D341Med (cell line): Measurements from ENCODE around the gene CHST5.
"Not testable (repeated sequence)": the region's sequence is repeated elsewhere in the genome, so short reads cannot be mapped to it uniquely, and the experiment has no call there.

Experiments
- DNase-seq: peaks from one replicate; pipeline ENCODE4 v3.0.0; 2012; ENCODE audit warnings: low spot score

The CHST5 gene

GRCh38 chr16:75506107-75506506 is 29.8 kb downstream of the CHST5 start:
- no peak for DNase-seq

- DNase-seq = no peak
These were observed 32.1 kb downstream of the CHST5 start for GRCh38 chr16:75503801-75504200.

- no peak for DNase-seq
These were observed 32.8 kb downstream of the CHST5 start for GRCh38 chr16:75502916-75503605.

- not testable (repeated sequence) for DNase-seq
These were observed 34.1 kb downstream of the CHST5 start for GRCh38 chr16:75501820-75502219.

GRCh38 chr16:75501359-75501758 is 34.5 kb downstream of the CHST5 start:
- DNase-seq = no peak

GRCh38 chr16:75498605-75499322 is 37.1 kb downstream of the CHST5 start:
- not testable (repeated sequence) for DNase-seq

GRCh38 chr16:75497558-75497957 is 38.4 kb downstream of the CHST5 start:
- no peak for DNase-seq

GRCh38 chr16:75495076-75495674 is 40.7 kb downstream of the CHST5 start, which contains the start of gene CHST6:
Gene CHST6 (minus strand): TSS chr16:75495441. CDS start chr16:75479828, 15,613 bp downstream.
- DNase-seq = no peak

- no peak for DNase-seq
These were observed 41.2 kb downstream of the CHST5 start for GRCh38 chr16:75494661-75495075.

- no peak for DNase-seq
These were observed 41.7 kb downstream of the CHST5 start for GRCh38 chr16:75494184-75494583.

GRCh38 chr16:75491876-75492275 is 44.0 kb downstream of the CHST5 start:
- peak; percentile 79 for DNase-seq

- no peak for DNase-seq
These were observed 47.6 kb downstream of the CHST5 start for GRCh38 chr16:75488322-75488721.

- DNase-seq = no peak
These were observed 49.1 kb downstream of the CHST5 start for GRCh38 chr16:75486676-75487313.

GRCh38 chr16:75486014-75486675 is 49.8 kb downstream of the CHST5 start:
- no peak for DNase-seq

- no peak for DNase-seq
These were observed 50.5 kb downstream of the CHST5 start for GRCh38 chr16:75485230-75486013.

- DNase-seq = no peak
These were observed 52.7 kb downstream of the CHST5 start for GRCh38 chr16:75483222-75483621.

GRCh38 chr16:75482434-75483205 is 53.3 kb downstream of the CHST5 start:
- DNase-seq = no peak

GRCh38 chr16:75481475-75481874 is 54.4 kb downstream of the CHST5 start:
- no peak for DNase-seq

- DNase-seq = no peak
These were observed 56.4 kb downstream of the CHST5 start for GRCh38 chr16:75479421-75479990.
